Dendritic cell treated with granulocyte-macrophage colony-stimulating factor and Interleukin-4, amounts not matched to agents 40 ng/mL and 50 ng/mL, for 4 days (primary cell): Measurements from ENCODE around the gene DDX52.
A peak's percentile ranks its signal among the peaks of the same experiment; 100 is the strongest.

Experiments used
- H3K27ac Mint-ChIP-seq: one replicate; pipeline ENCODE4 v1.8.0; 2022; ENCODE audit warnings: mild to moderate bottlenecking, mixed read lengths
- H3K27me3 Mint-ChIP-seq: one replicate; pipeline ENCODE4 v1.8.0; 2022; ENCODE audit warnings: mild to moderate bottlenecking, mixed read lengths
- H3K36me3 Mint-ChIP-seq: one replicate; pipeline ENCODE4 v1.8.0; 2022; ENCODE audit warnings: low read depth, mixed read lengths
- H3K4me1 Mint-ChIP-seq: one replicate; pipeline ENCODE4 v1.8.0; 2022; ENCODE audit warnings: low read depth, mixed read lengths
- H3K4me3 Mint-ChIP-seq: one replicate; pipeline ENCODE4 v1.8.0; 2022; ENCODE audit warnings: mild to moderate bottlenecking, moderate library complexity, mixed read lengths
- H3K9me3 Mint-ChIP-seq: one replicate; pipeline ENCODE4 v1.8.0; 2022; ENCODE audit warnings: mixed read lengths
- intact Hi-C: fragments of 100-400 bp; cut with micrococcal nuclease; formaldehyde crosslinking; loops from one replicate; pipeline ENCODE4 v1.15.0; 2022

Gene DDX52

GRCh38 chr17:37671028-37671823, 28.0 kb upstream of the DDX52 start:
- Mint-ChIP-seq H3K36me3 (no peaks in the 10 kb centered on the region), H3K27me3 (no peaks in the 10 kb centered on the region), H3K4me1 (no peaks in the 10 kb centered on the region), H3K27ac (no peak overlapping the region), H3K9me3 (no peaks in the 10 kb centered on the region), H3K4me3 (no peak overlapping the region)
- intact Hi-C loops: no loop called here

- no peaks in the 10 kb centered on the region for H3K9me3 Mint-ChIP-seq
- H3K4me1 Mint-ChIP-seq: no peaks in the 10 kb centered on the region
- peaks cover 3% of the 10 kb centered on the region for H3K27me3 Mint-ChIP-seq
- H3K4me3 Mint-ChIP-seq: no peak overlapping the region
- no peak overlapping the region for H3K27ac Mint-ChIP-seq
- intact Hi-C loops: no loop called here
- no peaks in the 10 kb centered on the region for H3K36me3 Mint-ChIP-seq
Observed at GRCh38 chr17:37667039-37667438, 23.8 kb upstream of the DDX52 start.

GRCh38 chr17:37664214-37664613, 21.0 kb upstream of the DDX52 start:
- no peaks in the 10 kb centered on the region for H3K9me3 Mint-ChIP-seq
- H3K27me3 Mint-ChIP-seq: peaks cover 3% of the 10 kb centered on the region
- no peaks in the 10 kb centered on the region for H3K4me1 Mint-ChIP-seq
- no peak overlapping the region for H3K27ac Mint-ChIP-seq
- no peaks in the 10 kb centered on the region for H3K36me3 Mint-ChIP-seq
- H3K4me3 Mint-ChIP-seq: no peak overlapping the region
- intact Hi-C loops: no loop called here

GRCh38 chr17:37662353-37662752, 19.1 kb upstream of the DDX52 start:
- H3K27ac Mint-ChIP-seq: no peak overlapping the region
- intact Hi-C loops: no loop called here
- no peaks in the 10 kb centered on the region for H3K4me1 Mint-ChIP-seq
- H3K36me3 Mint-ChIP-seq: no peaks in the 10 kb centered on the region
- H3K27me3 Mint-ChIP-seq: peaks cover 3% of the 10 kb centered on the region
- no peaks in the 10 kb centered on the region for H3K9me3 Mint-ChIP-seq
- no peak overlapping the region for H3K4me3 Mint-ChIP-seq

GRCh38 chr17:37661400-37662014, 18.3 kb upstream of the DDX52 start:
- H3K36me3 Mint-ChIP-seq: no peaks in the 10 kb centered on the region
- H3K9me3 Mint-ChIP-seq: no peaks in the 10 kb centered on the region
- H3K27ac Mint-ChIP-seq: no peak overlapping the region
- no peaks in the 10 kb centered on the region for H3K4me1 Mint-ChIP-seq
- intact Hi-C loops: no loop called here
- H3K27me3 Mint-ChIP-seq: peaks cover 3% of the 10 kb centered on the region
- H3K4me3 Mint-ChIP-seq: no peak overlapping the region

- Mint-ChIP-seq H3K27me3 (peaks cover 3% of the 10 kb centered on the region), H3K27ac (no peak overlapping the region), H3K4me1 (no peaks in the 10 kb centered on the region), H3K4me3 (no peak overlapping the region), H3K9me3 (no peaks in the 10 kb centered on the region), H3K36me3 (no peaks in the 10 kb centered on the region)
- intact Hi-C loops: no loop called here
Observed at GRCh38 chr17:37659925-37660324, 16.7 kb upstream of the DDX52 start.

- no peak overlapping the region for H3K27ac Mint-ChIP-seq
- intact Hi-C loops: no loop called here
Observed at GRCh38 chr17:37657202-37657601, 14.0 kb upstream of the DDX52 start.

GRCh38 chr17:37651849-37652248, 8.6 kb upstream of the DDX52 start:
- intact Hi-C loops: no loop called here
- no peaks in the 10 kb centered on the region for H3K36me3 Mint-ChIP-seq
- no peak overlapping the region for H3K27ac Mint-ChIP-seq
- peaks cover 12% of the 10 kb centered on the region for H3K4me1 Mint-ChIP-seq
- no peak overlapping the region for H3K4me3 Mint-ChIP-seq
- no peaks in the 10 kb centered on the region for H3K9me3 Mint-ChIP-seq
- H3K27me3 Mint-ChIP-seq: peaks cover 35% of the 10 kb centered on the region

More at GRCh38 chr17:37657202-37657601, 14.0 kb upstream of the DDX52 start:
- H3K36me3 Mint-ChIP-seq: no peaks in the 10 kb centered on the region
- peaks cover 5% of the 10 kb centered on the region for H3K27me3 Mint-ChIP-seq
- no peak overlapping the region for H3K4me3 Mint-ChIP-seq
- H3K4me1 Mint-ChIP-seq: no peaks in the 10 kb centered on the region
- H3K9me3 Mint-ChIP-seq: no peaks in the 10 kb centered on the region

GRCh38 chr17:37650419-37651003, 7.3 kb upstream of the DDX52 start:
- peaks cover 45% of the 10 kb centered on the region for H3K27me3 Mint-ChIP-seq
- no peaks in the 10 kb centered on the region for H3K36me3 Mint-ChIP-seq
- H3K4me3 Mint-ChIP-seq: no peak overlapping the region
- intact Hi-C loops: no loop called here
- H3K9me3 Mint-ChIP-seq: no peaks in the 10 kb centered on the region
- H3K27ac Mint-ChIP-seq: no peak overlapping the region
- H3K4me1 Mint-ChIP-seq: peaks cover 12% of the 10 kb centered on the region

GRCh38 chr17:37648555-37648954, 5.3 kb upstream of the DDX52 start:
- Mint-ChIP-seq H3K4me1 (peaks cover 17% of the 10 kb centered on the region), H3K27ac (no peak overlapping the region), H3K27me3 (peaks cover 58% of the 10 kb centered on the region), H3K9me3 (no peaks in the 10 kb centered on the region), H3K4me3 (no peak overlapping the region), H3K36me3 (no peaks in the 10 kb centered on the region)
- intact Hi-C loops: no loop called here

GRCh38 chr17:37647856-37648255, 4.6 kb upstream of the DDX52 start:
- Mint-ChIP-seq H3K27me3 (peaks cover 54% of the 10 kb centered on the region), H3K9me3 (no peaks in the 10 kb centered on the region), H3K4me3 (no peak overlapping the region), H3K27ac (no peak overlapping the region), H3K36me3 (peaks cover 3% of the 10 kb centered on the region), H3K4me1 (peaks cover 18% of the 10 kb centered on the region)
- intact Hi-C loops: no loop called here

- H3K27me3 Mint-ChIP-seq: peaks cover 36% of the 10 kb centered on the region
- H3K36me3 Mint-ChIP-seq: peaks cover 35% of the 10 kb centered on the region
- peak overlapping the region; percentile 90 for H3K4me3 Mint-ChIP-seq
- H3K9me3 Mint-ChIP-seq: no peaks in the 10 kb centered on the region
- intact Hi-C loops: loop anchor here (5.0 kb wide), 1 partner anchor 198 kb away; no protein-coding TSS in a partner anchor
- H3K27ac Mint-ChIP-seq: peak overlapping the region; percentile 94
- peaks cover 43% of the 10 kb centered on the region for H3K4me1 Mint-ChIP-seq
Observed at GRCh38 chr17:37643869-37644268, 623 bp upstream of the DDX52 start.

- H3K27me3 Mint-ChIP-seq: peaks cover 28% of the 10 kb centered on the region
- intact Hi-C loops: loop anchor here (5.0 kb wide), 1 partner anchor 200 kb away; no protein-coding TSS in a partner anchor
- H3K9me3 Mint-ChIP-seq: no peaks in the 10 kb centered on the region
- peaks cover 34% of the 10 kb centered on the region for H3K4me1 Mint-ChIP-seq
- H3K27ac Mint-ChIP-seq: peak overlapping the region; percentile 94
- H3K36me3 Mint-ChIP-seq: peaks cover 46% of the 10 kb centered on the region
- peak overlapping the region; percentile 90 for H3K4me3 Mint-ChIP-seq
Observed at GRCh38 chr17:37642681-37643080, 565 bp downstream of the DDX52 start.

- Mint-ChIP-seq H3K36me3 (peaks cover 71% of the 10 kb centered on the region), H3K27me3 (peaks cover 10% of the 10 kb centered on the region), H3K9me3 (no peaks in the 10 kb centered on the region), H3K4me1 (peaks cover 34% of the 10 kb centered on the region), H3K27ac (no peak overlapping the region), H3K4me3 (no peak overlapping the region)
- intact Hi-C loops: loop anchor here (5.0 kb wide), 1 partner anchor 202 kb away; no protein-coding TSS in a partner anchor
Observed at GRCh38 chr17:37640015-37640414, 3.2 kb downstream of the DDX52 start.
